GM12878 (cell line): Measurements from ENCODE around the gene SIDT2.

Experiments used
- CTCF ChIP-seq, 3 experiments: IDR thresholded peaks in 2 of 3; conservative IDR thresholded peaks in 1 of 3; 2 replicates each; pipeline ENCODE4 v1.5.1; 2011; ENCODE audit warnings: low read depth in 3 of 3, low read length in 3 of 3, mild to moderate bottlenecking in 3 of 3, control low read depth in 2 of 3, moderate library complexity in 2 of 3, inconsistent platforms in 1 of 3, mixed read lengths in 1 of 3; ENCODE audit not compliant: control insufficient read depth in 2 of 3, insufficient read depth in 1 of 3; ENCODE audit errors: extremely low read depth in 1 of 3
- EZH2 ChIP-seq: IDR thresholded peaks from 2 replicates; pipeline ENCODE4 v1.6.1; 2012; ENCODE audit warnings: low read depth, mild to moderate bottlenecking, control low read depth, inconsistent platforms, low read length, borderline replicate concordance; ENCODE audit not compliant: control insufficient read depth
- GABPA ChIP-seq: IDR thresholded peaks from 2 replicates; pipeline ENCODE4 v1.6.1; 2014; ENCODE audit warnings: antibody characterized with exemption, low read depth, mild to moderate bottlenecking, inconsistent platforms
- ZNF274 ChIP-seq: IDR thresholded peaks from one replicate; pipeline ENCODE4 v1.8.0; 2011; ENCODE audit not compliant: insufficient read length, insufficient read depth
- ZZZ3 ChIP-seq: IDR thresholded peaks from 2 replicates; pipeline ENCODE4 v1.6.1; 2011; ENCODE audit warnings: low read depth; ENCODE audit not compliant: control insufficient read depth, insufficient read length

GRCh38 chr11:117134431-117134830, 44.1 kb upstream of the SIDT2 start:
- TF ChIP-seq EZH2 (no peak), ZZZ3 (no peak), GABPA (no peak), CTCF (IDR thresholded peaks at IDR 0.05 in 2 of 3, conservative IDR thresholded peaks at IDR 0.05 in 1 of 3; ENCODE audit: control insufficient read depth in 2 of 3, extremely low read depth in 1 of 3, insufficient read depth in 1 of 3, low read depth in 3 of 3, low read length in 3 of 3) (no peak), ZNF274 (no peak)
